Uterus (tissue), 4 donors: ENCODE measurements around the gene EAF2. TPM values are rescaled to one million over a fixed set of nuclear protein-coding genes. Genes with fewer than 3 reads are reported as not detected.

Experiments
- DNase-seq, 2 donors: peaks; one replicate each; pipeline ENCODE4 v3.0.0-alpha.2; 2019 to 2020
- H3K27ac ChIP-seq, 2 donors: fragments of 200-600 bp; sonication (generic); 1 replicate in 1 of 2; 2 replicates in 1 of 2; pipeline ENCODE4 v1.5.1; 2016 to 2018
- H3K27me3 ChIP-seq, 2 donors: fragments of 200-600 bp; sonication (generic); one replicate each; pipeline ENCODE4 v1.5.1; 2018 to 2019; ENCODE audit warnings: control low read depth in 1 of 2
- H3K36me3 ChIP-seq, 2 donors: fragments of 200-600 bp; sonication (generic); one replicate each; pipeline ENCODE4 v1.5.1; 2019; ENCODE audit warnings: control low read depth in 1 of 2
- H3K4me1 ChIP-seq, 2 donors: fragments of 200-600 bp; sonication (generic); one replicate each; pipeline ENCODE4 v1.5.1; 2018 to 2019; ENCODE audit warnings: control low read depth in 1 of 2
- H3K4me3 ChIP-seq, 2 donors: fragments of 200-600 bp; sonication (generic); 1 replicate in 1 of 2; 2 replicates in 1 of 2; pipeline ENCODE4 v1.5.1; 2018 to 2019; ENCODE audit warnings: mild to moderate bottlenecking in 1 of 2
- H3K9me3 ChIP-seq, 2 donors: fragments of 200-600 bp; sonication (generic); one replicate each; pipeline ENCODE4 v1.5.1; 2019; ENCODE audit warnings: control low read depth in 1 of 2
- CTCF ChIP-seq, 4 experiments: fragments of 200-600 bp in 2 of 4; fragments of 450-650 bp in 2 of 4; sonication (generic) in 2 of 4; IDR thresholded peaks; one replicate each; pipeline ENCODE4 v1.5.1; 2016 to 2019; ENCODE audit warnings: antibody characterized with exemption in 4 of 4, mild to moderate bottlenecking in 2 of 4, moderate library complexity in 1 of 4
- POLR2A ChIP-seq, 2 donors: fragments of 450-650 bp; IDR thresholded peaks; one replicate each; pipeline ENCODE4 v1.6.1; 2016; ENCODE audit warnings: antibody characterized with exemption in 2 of 2, mild to moderate bottlenecking in 1 of 2, moderate library complexity in 1 of 2
- intact Hi-C: fragments of 100-400 bp; cut with DNase I; formaldehyde crosslinking; loops from one replicate; pipeline ENCODE4 v1.15.1; 2023; ENCODE audit warnings: low total_unique reads
- total RNA-seq, 4 donors: library from RNA; depleted of rRNA in 3 of 4; stranded (reverse); fragments of >200 nt in 3 of 4; gene quantifications; one replicate each; pipeline versions ENCODE4 v1.1.0 to v1.2.4, GENCODE V29; 2014 to 2023
- donor health status: DM: yes; HTN: yes; CAD: no.

Gene EAF2
- total RNA-seq, 4 donors from 2014 or later: 0.88 to 21.8 (median 6.9) TPM

GRCh38 chr3:121895736-121896135 lies 60.7 kb downstream of the EAF2 start:
- Histone ChIP-seq H3K27me3 (no peaks in the 10 kb centered on the region), H3K9me3 (no peaks in the 10 kb centered on the region), H3K4me3 (no peak overlapping the region), H3K4me1 (no peaks in the 10 kb centered on the region), H3K27ac (no peak overlapping the region), H3K36me3 (no peaks in the 10 kb centered on the region)
- no peak for DNase-seq
- intact Hi-C loops: no loop called here
- TF ChIP-seq POLR2A (IDR thresholded peaks at IDR 0.05): no peak
- no peak for TF ChIP-seq CTCF (IDR thresholded peaks at IDR 0.05)

GRCh38 chr3:121896823-121897222 lies 61.8 kb downstream of the EAF2 start:
- Histone ChIP-seq H3K27me3 (no peaks in the 10 kb centered on the region), H3K27ac (no peak overlapping the region), H3K4me1 (no peaks in the 10 kb centered on the region), H3K9me3 (no peaks in the 10 kb centered on the region), H3K36me3 (no peaks in the 10 kb centered on the region), H3K4me3 (no peak overlapping the region)
- intact Hi-C loops: no loop called here
- no peak for DNase-seq
- TF ChIP-seq POLR2A (IDR thresholded peaks at IDR 0.05) (no peak), CTCF (IDR thresholded peaks at IDR 0.05) (no peak)

- H3K9me3 ChIP-seq: no peaks in the 10 kb centered on the region
- no peaks in the 10 kb centered on the region for H3K4me1 ChIP-seq
- no peaks in the 10 kb centered on the region for H3K27me3 ChIP-seq
- intact Hi-C loops: no loop called here
- no peak overlapping the region for H3K4me3 ChIP-seq
- no peaks in the 10 kb centered on the region for H3K36me3 ChIP-seq
- no peak for DNase-seq
- H3K27ac ChIP-seq: no peak overlapping the region
- TF ChIP-seq CTCF (IDR thresholded peaks at IDR 0.05) (no peak), POLR2A (IDR thresholded peaks at IDR 0.05) (no peak)
These were observed 62.3 kb downstream of the EAF2 start for GRCh38 chr3:121897296-121897695.

DNA sequence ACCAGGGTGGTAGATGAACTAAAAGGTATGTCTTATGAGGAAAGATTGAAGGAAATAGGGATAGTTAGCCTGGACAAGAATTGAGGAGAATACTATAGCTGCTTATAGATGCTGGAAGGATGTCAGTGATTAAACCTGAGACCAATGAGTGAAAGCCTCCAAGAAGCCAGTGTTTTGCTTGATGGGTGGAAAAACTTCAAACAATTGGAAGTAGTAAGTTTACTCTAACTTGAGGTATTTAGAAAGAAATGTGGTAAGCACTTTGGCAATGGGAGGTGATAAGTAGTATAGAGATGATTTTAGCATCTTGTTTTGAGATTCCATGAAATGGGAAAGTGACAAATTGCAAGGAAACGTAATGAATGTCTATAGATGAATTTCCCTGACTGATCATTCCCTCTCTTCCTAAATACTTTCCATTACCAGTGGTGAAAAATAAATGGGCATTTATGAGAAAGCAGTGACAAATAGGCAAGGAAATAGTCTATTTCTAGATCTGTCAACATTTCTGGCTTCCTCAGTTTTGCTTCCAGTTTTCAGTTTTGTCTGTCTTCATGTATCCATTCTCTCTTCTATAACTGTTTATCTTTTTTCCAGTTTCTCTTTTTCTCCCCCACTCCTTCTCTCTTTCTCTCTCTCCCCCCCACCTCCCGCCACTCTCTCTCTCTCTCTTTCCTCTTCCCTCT lies 78.4 kb downstream of the EAF2 start:
- H3K4me3 ChIP-seq: no peak overlapping the region
- H3K27ac ChIP-seq: no peak overlapping the region

GRCh38 chr3:121914081-121914998 lies 79.3 kb downstream of the EAF2 start:
- no peak for DNase-seq
- Histone ChIP-seq H3K4me3 (no peak overlapping the region), H3K9me3 (no peaks in the 10 kb centered on the region), H3K36me3 (no peaks in the 10 kb centered on the region), H3K27me3 (no peaks in the 10 kb centered on the region), H3K4me1 (no peaks in the 10 kb centered on the region), H3K27ac (no peak overlapping the region)
- intact Hi-C loops: no loop called here
- TF ChIP-seq POLR2A (IDR thresholded peaks at IDR 0.05): no peak
- no peak for TF ChIP-seq CTCF (IDR thresholded peaks at IDR 0.05)

More for the DNA sequence above, 78.4 kb downstream of the EAF2 start:
- Histone ChIP-seq H3K27me3 (no peaks in the 10 kb centered on the region), H3K9me3 (no peaks in the 10 kb centered on the region), H3K36me3 (no peaks in the 10 kb centered on the region), H3K4me1 (no peaks in the 10 kb centered on the region)
- no peak for TF ChIP-seq POLR2A (IDR thresholded peaks at IDR 0.05)
- DNase-seq: no peak
- intact Hi-C loops: no loop called here
